ENCODE data around the gene TMEM117. TPM values are rescaled to one million over a fixed set of nuclear protein-coding genes. Genes with fewer than 3 reads are reported as not detected.
"Not testable (repeated sequence)": the region's sequence is repeated elsewhere in the genome, so short reads cannot be mapped to it uniquely, and the experiment has no call there.

TMEM117 gene
- polyA plus RNA-seq, 5 donors, result 5.4 to 7.3 (median 6.0) TPM

DNA sequence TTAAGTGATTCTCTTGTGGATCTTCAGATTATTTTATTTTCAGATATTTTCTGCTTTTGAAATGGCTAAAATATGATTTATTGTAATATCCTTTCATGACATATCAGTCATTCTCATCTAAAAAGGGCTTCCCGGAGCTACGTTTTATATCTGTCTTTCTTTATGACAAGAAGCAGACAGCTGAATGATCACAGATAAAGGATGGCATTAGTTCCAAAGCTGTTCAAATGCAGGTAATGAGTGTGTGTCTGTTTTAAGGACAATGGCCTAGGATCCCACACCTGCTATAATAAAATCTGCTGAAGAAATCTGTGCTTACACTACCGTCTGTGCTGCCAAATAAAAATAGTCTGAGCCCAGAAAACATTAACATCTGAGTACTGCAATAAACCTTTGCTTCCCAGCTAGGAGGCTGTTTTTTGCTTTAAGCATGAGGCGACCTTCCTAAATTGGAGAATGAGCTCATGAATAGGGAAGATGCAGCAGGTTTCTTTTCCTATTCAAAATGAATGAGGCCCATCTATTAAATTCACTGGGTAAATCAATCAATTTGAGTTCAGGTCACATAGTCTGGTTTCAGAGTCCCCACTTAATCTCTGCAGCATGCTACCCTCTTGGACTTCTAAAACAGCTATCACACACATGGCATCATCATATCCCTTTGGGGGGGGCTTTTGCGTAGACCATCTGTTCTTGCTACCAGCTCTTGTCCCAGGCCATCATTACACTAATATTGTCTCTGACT, 541.7 kb downstream of the TMEM117 start:
- no peak for DNase-seq

GRCh38 chr12:44379113-44379512, 543.2 kb downstream of the TMEM117 start:
- not testable (repeated sequence) for DNase-seq

DNA sequence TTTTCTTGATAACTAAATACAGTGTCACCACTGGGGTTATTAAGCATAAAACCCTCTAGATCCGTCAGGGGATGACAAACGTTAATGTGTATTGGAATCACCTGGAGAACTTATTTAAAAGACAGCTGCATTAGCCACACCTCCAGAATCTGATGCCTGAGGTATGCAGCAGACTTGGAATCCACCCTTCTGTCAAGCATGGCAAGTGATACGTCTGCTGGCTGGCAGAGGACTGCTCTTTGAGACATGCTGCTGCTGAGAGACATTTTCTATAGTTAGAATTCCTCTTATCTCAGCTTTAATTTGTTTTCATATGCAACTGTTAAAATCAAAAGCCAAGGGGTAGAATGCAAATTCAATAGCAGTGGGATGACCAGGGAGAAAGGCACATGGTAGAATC, 544.0 kb downstream of the TMEM117 start:
- DNase-seq, result no peak

DNA sequence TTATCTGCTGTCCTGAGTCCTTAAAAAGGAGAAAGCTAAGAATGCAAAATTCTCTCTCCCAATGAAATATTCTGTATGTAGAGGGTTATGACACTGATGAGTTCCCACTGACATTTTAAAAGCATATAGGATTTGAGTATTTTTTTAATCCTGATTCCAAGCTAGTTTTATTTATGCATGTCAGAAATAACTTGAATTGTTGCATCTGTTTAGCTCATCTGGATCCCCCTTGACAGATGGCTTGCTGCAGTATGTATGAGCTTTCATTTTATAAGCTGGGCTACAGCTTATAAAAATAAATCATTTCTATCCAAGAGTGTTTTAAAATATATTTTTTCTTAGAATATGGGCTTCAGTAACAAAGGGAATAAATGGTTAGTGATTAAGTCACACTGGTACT, 545.0 kb downstream of the TMEM117 start:
- DNase-seq, result no peak

DNA sequence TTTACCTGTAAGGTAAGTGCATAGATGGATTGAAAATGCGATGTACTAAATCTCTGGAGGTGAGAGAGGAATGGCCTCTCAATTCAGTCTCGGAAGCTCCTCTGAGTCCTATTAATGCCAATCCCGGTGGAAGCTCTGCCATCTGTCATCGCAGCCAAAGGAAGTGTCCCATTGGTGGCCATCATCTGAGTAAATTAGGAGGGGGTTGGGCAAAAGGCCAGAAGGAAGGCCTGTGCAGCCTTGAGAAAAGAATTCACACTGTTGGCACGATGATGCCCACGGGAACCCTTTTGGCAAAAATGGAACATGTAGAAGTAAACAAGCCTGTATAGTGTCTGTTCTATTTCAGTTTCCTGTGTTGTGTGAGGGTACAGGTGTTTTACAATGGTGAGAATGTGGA, 545.5 kb downstream of the TMEM117 start:
- no peak for DNase-seq

DNA sequence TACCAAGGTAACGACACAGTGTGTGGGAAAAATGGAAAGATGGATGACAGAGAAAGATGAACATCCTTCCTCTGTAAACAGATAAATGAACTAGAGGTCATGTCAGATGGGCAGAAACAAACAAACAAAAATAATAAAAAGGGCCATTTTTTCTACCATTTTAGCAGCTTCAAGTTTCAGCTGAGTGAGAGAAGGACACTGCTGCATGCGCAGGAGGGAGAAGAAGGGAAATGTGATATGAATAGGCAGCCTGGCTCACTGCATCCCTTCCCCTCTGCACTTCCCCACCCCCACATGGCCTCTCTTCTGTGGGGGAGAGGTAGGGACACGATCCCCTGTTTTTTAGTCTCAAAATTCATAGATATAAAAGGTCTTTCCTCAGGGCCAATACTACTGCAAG, 548.3 kb downstream of the TMEM117 start:
- no peak for DNase-seq

- no peak for DNase-seq
Observed at GRCh38 chr12:44385964-44386363, 550.1 kb downstream of the TMEM117 start.

DNA sequence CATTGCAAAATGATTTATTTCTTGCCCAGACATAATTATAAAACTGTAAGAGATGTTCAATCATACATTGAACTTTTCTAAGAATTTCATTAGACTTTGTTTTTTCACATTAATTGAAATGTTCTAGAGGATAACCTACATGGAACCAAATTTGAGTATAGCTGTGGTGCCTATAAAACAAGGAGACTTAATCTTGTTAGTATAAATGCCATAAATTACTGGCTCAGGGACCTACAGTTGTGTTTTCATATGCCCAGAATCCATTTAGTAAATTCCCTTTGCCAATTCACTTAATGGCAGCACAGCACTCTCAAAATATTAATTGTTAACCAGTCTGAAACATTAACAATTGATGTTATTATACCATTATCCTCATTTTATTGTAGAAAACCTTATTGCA, 551.7 kb downstream of the TMEM117 start:
- DNase-seq, result no peak

DNA sequence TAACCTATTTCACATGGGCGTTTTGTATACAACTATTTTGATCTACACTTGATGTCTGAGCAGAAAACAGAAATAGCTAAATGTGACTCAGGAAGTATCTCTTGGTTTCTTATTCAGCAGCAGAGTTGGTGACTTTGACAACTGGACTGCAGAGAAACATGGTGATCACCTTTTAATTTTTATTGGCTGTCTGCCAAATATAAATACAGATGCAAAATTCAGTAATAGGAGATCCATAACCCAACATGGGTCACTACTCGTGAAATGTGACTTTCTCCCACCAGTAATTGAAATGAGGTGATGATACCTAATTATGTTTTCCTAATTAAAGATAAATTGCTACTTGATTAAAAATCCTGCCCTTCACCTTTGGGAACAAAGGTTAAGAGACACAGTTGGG, 553.2 kb downstream of the TMEM117 start:
- no peak for DNase-seq

- no peak for DNase-seq
Observed at GRCh38 chr12:44389896-44390295, 554.0 kb downstream of the TMEM117 start.

GRCh38 chr12:44397631-44398030, 561.8 kb downstream of the TMEM117 start:
- no peak for DNase-seq

DNA sequence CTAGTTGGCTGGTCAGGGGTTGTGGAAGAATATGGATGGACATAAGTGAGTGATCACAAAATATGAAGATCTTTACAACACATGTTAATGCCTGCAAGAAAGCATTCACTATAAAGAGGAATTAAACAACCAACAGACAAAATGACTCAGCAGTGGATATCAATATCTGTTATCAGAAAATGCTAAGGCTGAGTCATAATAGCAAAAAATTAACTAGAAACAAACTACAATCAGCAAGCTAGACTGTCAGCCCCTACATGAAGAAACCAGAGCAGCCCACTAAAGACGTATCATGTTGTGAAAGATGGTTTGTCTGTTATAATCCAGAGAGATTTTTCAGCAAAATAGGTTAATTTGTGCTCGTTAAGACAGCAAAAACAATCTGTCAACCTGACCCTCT, 567.3 kb downstream of the TMEM117 start:
- no peak for DNase-seq

DNA sequence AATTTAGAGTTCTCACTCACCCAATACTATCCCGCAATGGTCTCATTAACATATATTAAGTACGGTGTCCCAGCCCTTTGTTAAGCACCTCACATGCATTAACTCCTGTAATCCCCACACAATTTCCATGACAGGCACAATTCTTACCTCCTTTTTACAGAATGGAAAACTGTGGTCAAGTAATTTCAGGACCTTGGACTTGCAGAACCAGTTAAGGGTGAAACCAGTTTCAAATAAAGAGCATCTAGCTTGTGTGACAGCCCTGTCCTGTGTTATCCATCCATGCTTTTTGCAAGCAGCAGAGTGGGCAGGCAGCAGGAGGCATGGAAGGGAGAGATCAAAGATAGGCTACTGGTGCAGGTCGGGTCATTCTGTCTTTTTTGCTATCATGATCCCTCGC, 569.4 kb downstream of the TMEM117 start:
- no peak for DNase-seq

DNA sequence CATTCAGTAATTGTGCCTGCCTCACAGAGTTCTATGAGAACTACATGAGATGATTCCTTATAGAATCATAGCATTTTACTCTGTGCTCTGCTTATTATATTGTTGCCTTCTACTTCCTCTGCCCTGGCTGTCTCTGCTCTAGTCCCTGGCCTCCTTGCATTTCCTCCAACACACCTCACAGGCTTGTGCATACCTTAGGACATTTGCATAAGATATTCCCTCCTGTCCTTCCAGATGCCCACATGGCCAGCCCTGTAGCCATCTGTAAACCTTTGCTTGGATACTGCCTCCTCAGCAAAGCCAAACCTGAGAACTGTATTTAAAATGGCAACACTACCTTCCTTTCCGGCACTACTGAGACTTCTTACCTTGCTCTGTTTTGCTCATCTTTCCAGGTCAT, 586.7 kb downstream of the TMEM117 start:
- no peak for DNase-seq

DNA sequence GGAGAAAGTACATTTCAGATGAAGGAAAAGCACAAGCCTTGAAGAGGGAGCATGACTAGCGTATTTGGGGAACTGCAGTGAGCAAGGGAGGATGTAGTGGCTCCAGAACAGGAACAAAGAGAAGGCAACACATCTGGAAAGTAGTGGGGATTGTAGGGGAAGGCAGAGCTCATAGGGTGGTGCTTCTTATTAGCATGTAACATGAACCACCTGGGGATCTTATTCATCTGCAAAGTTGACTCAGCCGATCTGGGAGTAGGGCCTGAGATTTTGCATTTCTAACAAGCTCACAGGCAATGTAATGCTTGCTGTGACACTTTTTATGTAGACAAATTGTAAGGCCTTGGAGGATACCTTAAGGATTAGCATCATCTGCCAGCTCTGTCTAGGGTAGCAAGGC, 592.9 kb downstream of the TMEM117 start:
- no peak for DNase-seq

GRCh38 chr12:44431647-44432343, 595.9 kb downstream of the TMEM117 start:
- DNase-seq, result no peak

- no peak for DNase-seq
Observed at GRCh38 chr12:44433659-44434058, 597.8 kb downstream of the TMEM117 start.

GRCh38 chr12:44436756-44437155, 600.9 kb downstream of the TMEM117 start:
- no peak for DNase-seq

Other genes starting within 250 kb of the TMEM117 start
- 10 to 100 TPM in 4 of 5 donors, 1 to 10 TPM in 1; 6.4 to 17.8 (median 14.8) TPM for gene PUS7L, start 77.3 kb upstream of the TMEM117 start, polyA plus RNA-seq (ENCODE audit: insufficient read depth in 1 of 5, insufficient read length in 5 of 5, low replicate concordance in 1 of 5)
- gene IRAK4, start 77.1 kb upstream of the TMEM117 start, polyA plus RNA-seq (ENCODE audit: insufficient read depth in 1 of 5, insufficient read length in 5 of 5, low replicate concordance in 1 of 5), result 10 to 100 TPM; 10.5 to 23.4 (median 16.5) TPM
- 10 to 100 TPM; 54.2 to 85.1 (median 70.2) TPM for gene TWF1, start 29.8 kb upstream of the TMEM117 start, polyA plus RNA-seq (ENCODE audit: insufficient read depth in 1 of 5, insufficient read length in 5 of 5, low replicate concordance in 1 of 5)

Measured in right lung (tissue), 5 donors.